Measurements from ENCODE around the gene MFSD6.

Gene MFSD6

GRCh38 chr2:190458352-190459107 lies 50.4 kb downstream of the MFSD6 start:
- TF ChIP-seq, protein P1, sequence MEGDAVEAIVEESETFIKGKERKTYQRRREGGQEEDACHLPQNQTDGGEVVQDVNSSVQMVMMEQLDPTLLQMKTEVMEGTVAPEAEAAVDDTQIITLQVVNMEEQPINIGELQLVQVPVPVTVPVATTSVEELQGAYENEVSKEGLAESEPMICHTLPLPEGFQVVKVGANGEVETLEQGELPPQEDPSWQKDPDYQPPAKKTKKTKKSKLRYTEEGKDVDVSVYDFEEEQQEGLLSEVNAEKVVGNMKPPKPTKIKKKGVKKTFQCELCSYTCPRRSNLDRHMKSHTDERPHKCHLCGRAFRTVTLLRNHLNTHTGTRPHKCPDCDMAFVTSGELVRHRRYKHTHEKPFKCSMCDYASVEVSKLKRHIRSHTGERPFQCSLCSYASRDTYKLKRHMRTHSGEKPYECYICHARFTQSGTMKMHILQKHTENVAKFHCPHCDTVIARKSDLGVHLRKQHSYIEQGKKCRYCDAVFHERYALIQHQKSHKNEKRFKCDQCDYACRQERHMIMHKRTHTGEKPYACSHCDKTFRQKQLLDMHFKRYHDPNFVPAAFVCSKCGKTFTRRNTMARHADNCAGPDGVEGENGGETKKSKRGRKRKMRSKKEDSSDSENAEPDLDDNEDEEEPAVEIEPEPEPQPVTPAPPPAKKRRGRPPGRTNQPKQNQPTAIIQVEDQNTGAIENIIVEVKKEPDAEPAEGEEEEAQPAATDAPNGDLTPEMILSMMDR (IDR thresholded peaks at IDR 0.05), result no peak
- Mint-ChIP-seq H3K4me1 (no peaks in the 10 kb centered on the region), H3K27ac (peak overlapping the region; percentile 4), H3K4me3 (no peak overlapping the region), H3K9me3 (no peaks in the 10 kb centered on the region), H3K36me3 (ENCODE audit: low read depth) (no peaks in the 10 kb centered on the region), H3K27me3 (ENCODE audit: low read depth, poor library complexity) (no peaks in the 10 kb centered on the region)
- DNase-seq, result no peak

DNA sequence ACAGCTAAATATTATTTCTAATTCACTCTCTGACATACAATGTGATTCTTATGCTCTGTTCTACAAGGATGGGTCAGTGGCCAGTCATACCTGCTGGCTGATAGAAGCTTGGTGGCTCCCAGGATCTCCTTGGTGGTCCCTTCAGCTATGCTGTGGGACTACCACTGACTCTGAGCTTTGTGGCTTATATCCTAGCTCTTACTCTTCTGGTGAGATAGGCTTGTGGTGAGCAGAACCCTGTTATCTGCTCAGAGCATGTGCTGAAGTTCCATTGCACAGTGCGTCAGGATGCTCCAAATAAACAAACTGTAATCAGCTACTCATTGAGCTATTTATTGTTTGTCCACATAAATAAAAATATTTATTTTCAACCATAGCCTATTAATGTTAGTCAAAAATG lies 51.7 kb downstream of the MFSD6 start:
- H3K9me3 Mint-ChIP-seq, result no peaks in the 10 kb centered on the region
- TF ChIP-seq, protein P1 (IDR thresholded peaks at IDR 0.05), result no peak

DNA sequence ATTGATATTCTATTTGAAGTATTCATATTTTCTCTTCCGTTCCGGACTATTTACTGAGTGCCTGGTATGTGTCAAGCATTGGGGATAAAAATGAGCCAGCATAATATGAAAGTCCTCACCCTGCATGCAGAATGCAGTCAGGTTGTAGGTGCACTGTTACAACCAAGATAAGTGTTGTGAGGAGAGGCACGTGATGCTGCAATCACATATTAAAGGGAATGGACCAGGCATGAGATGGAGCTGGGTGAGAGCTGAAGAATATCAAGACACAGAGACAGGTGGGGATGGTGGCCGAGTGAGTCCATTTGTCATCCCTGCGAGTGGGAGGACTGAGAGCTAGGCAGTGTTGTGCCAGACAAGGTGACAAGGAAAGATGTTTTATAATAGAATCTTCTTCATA lies 52.3 kb downstream of the MFSD6 start:
- no peak overlapping the region for H3K27ac Mint-ChIP-seq
- H3K9me3 Mint-ChIP-seq, result no peaks in the 10 kb centered on the region
- no peaks in the 10 kb centered on the region for H3K36me3 Mint-ChIP-seq (ENCODE audit: low read depth)
- no peak overlapping the region for H3K4me3 Mint-ChIP-seq
- TF ChIP-seq, protein P1 (IDR thresholded peaks at IDR 0.05), result no peak
- no peaks in the 10 kb centered on the region for H3K27me3 Mint-ChIP-seq (ENCODE audit: low read depth, poor library complexity)
- DNase-seq, result no peak
- H3K4me1 Mint-ChIP-seq, result no peaks in the 10 kb centered on the region

More for the DNA sequence above, 51.7 kb downstream of the MFSD6 start:
- H3K27me3 Mint-ChIP-seq (ENCODE audit: low read depth, poor library complexity), result no peaks in the 10 kb centered on the region
- no peak overlapping the region for H3K27ac Mint-ChIP-seq
- no peaks in the 10 kb centered on the region for H3K4me1 Mint-ChIP-seq
- no peaks in the 10 kb centered on the region for H3K36me3 Mint-ChIP-seq (ENCODE audit: low read depth)
- no peak overlapping the region for H3K4me3 Mint-ChIP-seq
- DNase-seq, result no peak

DNA sequence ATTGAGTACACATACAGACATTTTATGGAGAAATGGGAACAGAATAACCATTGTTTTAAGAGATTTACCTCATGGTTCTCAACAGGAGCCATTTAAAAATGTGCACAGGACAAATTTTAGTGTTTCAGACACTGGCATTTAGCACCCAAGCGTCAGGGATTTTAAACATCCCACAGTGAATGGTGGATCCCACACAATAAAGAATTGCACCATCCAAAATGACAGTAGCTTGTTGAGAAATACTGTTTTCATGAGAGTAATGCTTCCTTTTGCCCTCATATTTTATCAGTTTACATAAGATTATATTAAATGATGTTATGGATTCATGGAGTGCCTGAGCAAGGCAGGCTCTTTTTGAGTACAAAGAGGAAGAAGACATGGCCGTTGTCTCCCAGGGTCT lies 54.0 kb downstream of the MFSD6 start:
- no peak for DNase-seq
- no peak overlapping the region for H3K4me3 Mint-ChIP-seq
- H3K4me1 Mint-ChIP-seq, result peaks cover 13% of the 10 kb centered on the region
- TF ChIP-seq, protein P1 (IDR thresholded peaks at IDR 0.05), result no peak
- H3K27ac Mint-ChIP-seq, result no peak overlapping the region
- no peaks in the 10 kb centered on the region for H3K9me3 Mint-ChIP-seq
- H3K36me3 Mint-ChIP-seq (ENCODE audit: low read depth), result no peaks in the 10 kb centered on the region
- no peaks in the 10 kb centered on the region for H3K27me3 Mint-ChIP-seq (ENCODE audit: low read depth, poor library complexity)

DNA sequence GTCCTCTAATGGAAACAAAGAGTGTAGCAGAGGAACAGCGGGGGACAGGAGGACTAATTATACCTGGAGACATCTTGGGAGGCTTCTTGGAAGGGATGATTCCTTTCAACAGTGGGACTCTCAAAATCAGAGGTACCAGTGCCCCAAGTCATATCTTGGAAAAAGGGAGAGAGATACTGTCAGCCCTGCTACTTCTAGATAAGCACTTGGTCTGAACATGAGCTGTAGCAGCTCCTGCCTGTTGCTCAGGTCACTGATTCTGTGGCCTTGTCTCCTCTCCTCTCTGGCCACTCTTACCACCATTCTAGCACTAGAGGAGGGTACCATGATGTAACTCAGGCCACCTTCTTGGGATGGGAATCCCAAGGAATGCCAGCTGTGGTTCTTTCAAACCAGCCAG lies 54.5 kb downstream of the MFSD6 start:
- Mint-ChIP-seq H3K36me3 (ENCODE audit: low read depth) (no peaks in the 10 kb centered on the region), H3K9me3 (no peaks in the 10 kb centered on the region), H3K4me3 (no peak overlapping the region), H3K27ac (no peak overlapping the region), H3K27me3 (ENCODE audit: low read depth, poor library complexity) (no peaks in the 10 kb centered on the region), H3K4me1 (peaks cover 17% of the 10 kb centered on the region)
- TF ChIP-seq, protein P1 (IDR thresholded peaks at IDR 0.05), result no peak
- DNase-seq, result no peak

DNA sequence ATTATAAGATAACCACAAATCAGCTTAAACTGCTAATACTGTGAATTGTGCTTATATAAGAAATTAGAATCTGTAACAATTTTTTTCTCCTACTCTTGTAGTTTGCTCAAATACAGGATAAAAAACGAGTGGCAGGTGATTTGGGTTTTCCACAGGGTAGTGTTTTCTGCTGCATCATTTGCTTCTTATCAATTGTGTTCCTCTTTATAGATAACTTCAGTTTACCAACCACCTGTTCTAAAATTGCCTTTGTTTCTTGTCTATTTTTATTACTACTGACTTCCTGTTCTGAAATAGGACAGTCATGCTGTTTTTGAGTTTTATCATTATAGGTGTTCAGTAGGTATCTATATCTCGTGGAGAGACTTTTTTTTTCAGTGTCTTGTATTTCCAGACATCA lies 56.9 kb downstream of the MFSD6 start:
- H3K4me1 Mint-ChIP-seq, result peaks cover 29% of the 10 kb centered on the region
- H3K9me3 Mint-ChIP-seq, result no peaks in the 10 kb centered on the region
- TF ChIP-seq, protein P1 (IDR thresholded peaks at IDR 0.05), result no peak
- no peak overlapping the region for H3K4me3 Mint-ChIP-seq
- no peak overlapping the region for H3K27ac Mint-ChIP-seq
- no peaks in the 10 kb centered on the region for H3K27me3 Mint-ChIP-seq (ENCODE audit: low read depth, poor library complexity)
- no peak for DNase-seq
- H3K36me3 Mint-ChIP-seq (ENCODE audit: low read depth), result no peaks in the 10 kb centered on the region

Measured in nephron progenitor cell (in vitro differentiated cells).